ENCODE measurements around the gene FMO3.

- no peak for TF ChIP-seq JUN (CRISPR knock-in tag; IDR thresholded peaks at IDR 0.05)
- no peak for TF ChIP-seq ZNF416 (CRISPR knock-in tag; IDR thresholded peaks at IDR 0.05)
- TF ChIP-seq HMGXB4 (CRISPR knock-in tag; IDR thresholded peaks at IDR 0.05), result no peak
- TF ChIP-seq CTCF (IDR thresholded peaks at IDR 0.05), result no peak
- TF ChIP-seq AFF4 (CRISPR knock-in tag; IDR thresholded peaks at IDR 0.05; ENCODE audit: borderline replicate concordance), result no peak
- no peak for TF ChIP-seq ATF3 (CRISPR knock-in tag; conservative IDR thresholded peaks at IDR 0.05)
- no peak for TF ChIP-seq GABPB1 (CRISPR knock-in tag; IDR thresholded peaks at IDR 0.05)
Observed at GRCh38 chr1:171115280-171115897, 24.7 kb downstream of the FMO3 start.
